SU-DHL-6 (cell line): ENCODE results near the gene SEBOX.

Source experiments
- H2AFZ ChIP-seq: fragments of 200-600 bp; sonication (generic); 2 replicates; pipeline ENCODE4 v1.6.1; 2014; ENCODE audit warnings: low read depth, mild to moderate bottlenecking, moderate library complexity, mixed read lengths, antibody characterized with exemption, low read length; ENCODE audit not compliant: severe bottlenecking
- H3F3A ChIP-seq: fragments of 200-600 bp; shearing (Covaris generic); 2 replicates; pipeline ENCODE4 v1.6.0; 2016; ENCODE audit warnings: antibody characterized with exemption, mild to moderate bottlenecking; ENCODE audit not compliant: insufficient read depth
- H3K27ac ChIP-seq: fragments of 200-600 bp; sonication (generic); 2 replicates; pipeline ENCODE4 v1.5.1; 2016; ENCODE audit warnings: low read depth, mild to moderate bottlenecking, low read length, moderate library complexity, mixed read lengths
- H3K27me3 ChIP-seq: fragments of 200-600 bp; sonication (generic), shearing (Covaris generic); 2 replicates; pipeline ENCODE4 v1.6.0; 2014; ENCODE audit warnings: mild to moderate bottlenecking, low read length
- H3K36me3 ChIP-seq: fragments of 200-600 bp; sonication (generic); 2 replicates; pipeline ENCODE4 v1.6.1; 2014; ENCODE audit warnings: mild to moderate bottlenecking, low read length, mixed read lengths
- H3K4me2 ChIP-seq: fragments of 300-600, 200-600 bp; shearing (Covaris generic), sonication (generic); 2 replicates; pipeline ENCODE4 v1.6.0; 2014; ENCODE audit warnings: low read length, low read depth, mild to moderate bottlenecking; ENCODE audit not compliant: poor library complexity, severe bottlenecking
- H3K4me3 ChIP-seq: fragments of 200-600 bp; sonication (generic); 2 replicates; pipeline ENCODE4 v1.5.1; 2014; ENCODE audit warnings: antibody characterized with exemption, low read length, mild to moderate bottlenecking, mixed read lengths; ENCODE audit not compliant: insufficient read depth, poor library complexity, severe bottlenecking
- H3K79me2 ChIP-seq: fragments of 200-600 bp; sonication (generic); 2 replicates; pipeline ENCODE4 v1.6.1; 2014; ENCODE audit warnings: mild to moderate bottlenecking, low read length, moderate library complexity; ENCODE audit not compliant: insufficient read depth
- H3K9ac ChIP-seq: fragments of 200-600 bp; sonication (generic); 2 replicates; pipeline ENCODE4 v1.7.0; 2014; ENCODE audit warnings: mild to moderate bottlenecking, low read length
- H3K9me2 ChIP-seq: fragments of 200-600 bp; sonication (generic); replicated peaks from 2 replicates; pipeline ENCODE4 v1.6.1; 2014; ENCODE audit warnings: low read length; ENCODE audit not compliant: insufficient read depth
- H3K9me3 ChIP-seq: fragments of 200-600 bp; sonication (generic); 2 replicates; pipeline ENCODE4 v1.6.1; 2014; ENCODE audit warnings: low read length, mixed read lengths; ENCODE audit not compliant: insufficient read depth
- H4K20me1 ChIP-seq: fragments of 200-600 bp; sonication (generic); 2 replicates; pipeline ENCODE4 v1.6.1; 2014; ENCODE audit warnings: low read depth, mild to moderate bottlenecking, antibody characterized with exemption, low read length, moderate library complexity, mixed read lengths
- CTCF ChIP-seq: fragments of 200-600 bp; sonication (generic); IDR thresholded peaks from one replicate; pipeline ENCODE4 v1.5.1; 2017; ENCODE audit warnings: antibody characterized with exemption, mild to moderate bottlenecking, low read length, moderate library complexity; ENCODE audit not compliant: insufficient read depth, poor library complexity, severe bottlenecking
- EZH2phosphoT487 ChIP-seq: fragments of 200-600 bp; sonication (generic), shearing (Covaris generic); conservative IDR thresholded peaks from 2 replicates; pipeline ENCODE4 v1.6.1; 2018; ENCODE audit warnings: mild to moderate bottlenecking, antibody characterized with exemption, low read length, moderate library complexity, mixed read lengths

Gene SEBOX

DNA sequence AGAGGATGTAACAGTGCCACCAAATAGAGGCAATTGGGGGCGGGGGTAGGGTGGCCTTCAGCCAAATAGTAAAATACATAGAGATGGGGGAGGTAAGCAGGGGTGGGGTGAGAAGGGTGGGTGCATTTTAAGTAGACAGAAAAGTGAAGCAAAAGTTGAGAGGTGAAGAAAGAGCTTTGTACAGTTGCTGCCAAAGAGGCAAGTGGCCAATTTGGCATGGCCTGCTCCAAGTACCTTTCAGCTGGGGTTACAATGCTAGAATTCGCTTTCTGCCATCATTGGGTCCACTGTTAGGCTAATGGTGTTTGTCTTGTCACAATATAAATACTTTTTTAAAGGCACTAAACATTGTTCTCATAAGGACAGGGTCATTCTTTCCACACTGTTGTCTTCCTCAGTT is 51.2 kb downstream of the SEBOX start:
- Histone ChIP-seq H3K27ac (no peak overlapping the region), H3K36me3 (no peaks in the 10 kb centered on the region), H3K79me2 (no peaks in the 10 kb centered on the region), H3K9me3 (no peaks in the 10 kb centered on the region), H4K20me1 (no peaks in the 10 kb centered on the region), H3F3A (no peaks in the 10 kb centered on the region), H3K27me3 (no peaks in the 10 kb centered on the region), H2AFZ (no peak overlapping the region), H3K4me3 (no peak overlapping the region), H3K9ac (no peak overlapping the region), H3K4me2 (no peak overlapping the region), H3K9me2 (no peaks in the 10 kb centered on the region)
- TF ChIP-seq EZH2phosphoT487, result no peak
- no peak for TF ChIP-seq CTCF
